Activated CD8-positive, alpha-beta memory T cell treated with anti-CD3 and anti-CD28 coated beads for 48 hours (primary cell): Measurements from ENCODE around the gene AMBRA1.

Experiments
- DNase-seq, 3 experiments: peaks; one replicate each; pipeline ENCODE4 v3.0.0-alpha.2; 2020; ENCODE audit warnings: low read depth in 2 of 3, low spot score in 2 of 3

The AMBRA1 gene

DNA sequence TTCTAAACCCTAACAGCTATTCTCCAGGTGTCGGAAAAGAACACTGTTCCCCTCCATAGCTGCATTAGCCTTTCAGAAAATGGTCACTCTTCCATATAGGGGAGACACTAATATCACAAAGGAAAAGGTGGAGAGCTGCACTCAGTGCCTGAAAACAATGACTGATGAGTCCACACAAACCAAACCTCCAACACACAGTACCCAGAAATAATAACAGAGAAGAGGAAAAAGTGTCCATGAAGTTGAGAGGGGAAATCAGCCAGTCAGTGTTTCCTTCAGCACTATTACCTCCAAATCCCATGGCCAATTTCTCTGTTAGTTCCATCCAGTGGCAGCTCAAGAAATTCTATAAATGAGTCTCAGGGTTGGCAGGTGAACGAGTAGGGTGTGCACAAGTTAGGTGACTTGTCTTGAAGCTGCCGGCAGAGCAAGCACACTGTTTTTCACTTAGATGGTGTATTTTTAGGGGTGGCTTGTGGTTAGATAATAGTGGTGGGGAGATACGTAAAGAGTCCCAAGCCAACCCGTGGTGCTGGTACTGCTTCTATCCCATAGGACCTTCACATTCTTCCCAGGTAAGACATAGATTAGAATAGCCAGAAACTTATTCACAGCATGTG is 117.8 kb downstream of the AMBRA1 start:
- no peak for DNase-seq

DNA sequence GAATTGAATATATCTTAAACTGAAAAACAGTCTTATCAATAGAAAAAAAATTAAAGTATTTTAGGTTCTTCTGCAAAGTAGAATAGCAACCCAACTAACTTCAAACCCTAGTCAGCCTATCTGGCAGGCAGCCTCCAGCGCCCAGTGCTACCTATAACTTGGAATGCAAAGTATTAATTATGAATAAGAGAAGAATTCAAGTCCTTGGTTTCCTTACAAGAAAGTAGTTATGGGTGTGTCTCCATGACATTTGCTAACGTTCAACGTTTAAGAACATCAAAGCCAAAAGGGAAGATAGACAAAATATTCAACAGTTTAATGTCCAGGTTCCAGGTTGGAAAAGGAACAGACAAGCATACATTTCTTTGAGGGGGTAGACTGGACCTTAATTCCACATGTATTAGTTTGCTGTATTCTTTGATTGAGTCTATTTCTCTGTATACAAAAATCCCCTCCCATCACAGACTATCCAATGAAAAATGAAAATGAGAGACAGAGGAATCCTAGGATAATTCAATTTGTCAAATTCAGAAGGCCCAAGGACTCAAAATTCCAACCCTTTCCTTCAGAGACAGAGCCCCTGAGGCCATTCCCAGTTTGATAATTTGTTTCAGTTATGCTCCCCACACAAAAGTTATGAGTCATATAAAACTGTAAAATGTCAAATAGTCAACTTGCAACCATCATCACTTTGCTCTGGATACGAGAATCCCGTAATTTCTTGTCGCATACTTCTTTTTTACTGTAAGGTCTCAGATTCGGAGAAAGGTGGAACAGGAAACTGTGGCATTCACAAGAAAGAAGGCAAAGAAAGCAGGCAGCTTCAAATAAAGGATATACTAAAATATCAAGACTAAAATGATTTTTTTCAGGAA is 118.5 kb downstream of the AMBRA1 start:
- no peak for DNase-seq

DNA sequence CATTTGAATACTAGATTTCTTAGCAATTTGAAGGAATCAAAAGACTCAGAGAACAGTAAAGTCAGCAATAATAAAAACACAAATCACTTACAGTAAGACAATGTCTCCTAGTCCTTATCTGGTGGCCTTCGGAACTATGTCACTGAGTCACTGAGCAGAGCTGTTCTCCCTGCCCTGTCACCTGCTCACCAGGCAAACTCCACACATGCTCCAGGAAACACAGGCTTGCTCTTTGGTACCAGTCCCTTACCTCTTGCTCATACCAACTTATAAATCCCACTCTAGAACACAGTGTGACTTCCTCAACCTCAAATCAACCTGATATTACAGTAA is 121.2 kb downstream of the AMBRA1 start:
- no peak for DNase-seq

DNA sequence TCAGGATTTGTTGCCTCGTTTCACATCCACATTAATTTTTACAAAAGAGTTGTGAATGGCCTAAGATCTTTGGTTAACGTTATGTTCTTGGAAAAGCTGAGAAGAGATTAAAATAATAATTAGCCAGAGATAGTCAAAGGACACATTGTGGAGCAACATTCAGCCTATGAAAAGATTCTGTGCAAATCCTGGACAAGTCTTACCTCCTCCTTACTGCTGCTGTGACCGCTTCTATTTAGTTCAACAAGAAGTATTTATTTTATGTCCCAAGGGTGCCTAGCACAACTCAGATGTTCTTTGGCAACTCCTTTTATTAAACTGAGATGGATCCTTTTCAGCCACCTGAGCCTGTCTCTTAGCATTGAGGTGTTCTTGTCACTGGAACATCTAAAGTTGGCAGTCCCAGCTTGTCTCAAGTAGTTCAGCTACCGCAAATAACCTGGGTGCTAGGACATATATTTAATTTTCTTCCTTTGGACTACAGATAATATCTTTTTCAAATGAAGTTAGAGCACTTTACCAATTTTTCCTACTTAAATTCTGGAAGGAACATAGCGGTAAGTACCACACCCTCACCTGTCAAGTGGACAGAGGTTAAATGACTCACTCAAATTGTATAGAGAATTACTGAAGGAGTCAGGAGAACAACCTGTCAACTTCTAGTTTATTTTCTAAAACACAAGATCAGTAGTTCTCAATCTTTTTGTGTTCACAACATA is 121.7 kb downstream of the AMBRA1 start:
- no peak for DNase-seq

DNA sequence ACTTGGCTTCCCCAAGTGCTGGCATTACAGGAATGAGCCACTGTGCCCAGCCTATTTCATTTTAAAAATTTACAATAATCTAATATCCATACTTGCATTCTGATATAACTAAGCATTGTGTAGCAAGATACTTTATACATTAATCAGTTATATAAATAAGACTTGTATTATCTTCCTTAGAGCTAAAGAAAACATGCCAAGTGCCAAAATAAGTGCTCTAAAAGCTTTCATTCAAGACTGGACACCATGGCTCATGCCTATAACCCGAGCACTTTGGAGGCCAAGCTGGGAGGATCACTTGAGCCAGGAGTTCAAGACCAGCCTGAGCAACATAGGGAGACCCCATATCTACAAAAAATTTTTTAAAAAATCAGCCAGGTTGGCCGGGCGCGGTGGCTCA is 123.9 kb downstream of the AMBRA1 start:
- DNase-seq, result no peak

DNA sequence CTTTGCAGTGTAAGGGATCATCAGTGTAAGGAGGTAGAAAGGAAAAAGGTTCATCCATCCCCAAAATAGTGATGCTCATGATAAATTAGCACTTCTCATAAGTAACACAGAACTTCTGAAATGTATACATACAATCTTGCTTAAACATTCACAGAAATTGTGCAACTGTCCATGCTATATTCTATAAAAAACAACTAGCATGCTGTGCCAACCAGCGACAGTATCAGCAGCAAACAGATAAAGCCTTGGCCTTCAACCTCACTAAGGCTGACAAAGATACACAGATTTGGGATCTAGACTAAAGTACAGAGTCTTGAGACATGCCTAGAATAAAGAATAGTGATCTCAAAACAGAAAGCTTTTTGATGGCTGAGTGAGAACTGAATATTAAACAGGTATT is 128.1 kb downstream of the AMBRA1 start:
- DNase-seq, result no peak

DNA sequence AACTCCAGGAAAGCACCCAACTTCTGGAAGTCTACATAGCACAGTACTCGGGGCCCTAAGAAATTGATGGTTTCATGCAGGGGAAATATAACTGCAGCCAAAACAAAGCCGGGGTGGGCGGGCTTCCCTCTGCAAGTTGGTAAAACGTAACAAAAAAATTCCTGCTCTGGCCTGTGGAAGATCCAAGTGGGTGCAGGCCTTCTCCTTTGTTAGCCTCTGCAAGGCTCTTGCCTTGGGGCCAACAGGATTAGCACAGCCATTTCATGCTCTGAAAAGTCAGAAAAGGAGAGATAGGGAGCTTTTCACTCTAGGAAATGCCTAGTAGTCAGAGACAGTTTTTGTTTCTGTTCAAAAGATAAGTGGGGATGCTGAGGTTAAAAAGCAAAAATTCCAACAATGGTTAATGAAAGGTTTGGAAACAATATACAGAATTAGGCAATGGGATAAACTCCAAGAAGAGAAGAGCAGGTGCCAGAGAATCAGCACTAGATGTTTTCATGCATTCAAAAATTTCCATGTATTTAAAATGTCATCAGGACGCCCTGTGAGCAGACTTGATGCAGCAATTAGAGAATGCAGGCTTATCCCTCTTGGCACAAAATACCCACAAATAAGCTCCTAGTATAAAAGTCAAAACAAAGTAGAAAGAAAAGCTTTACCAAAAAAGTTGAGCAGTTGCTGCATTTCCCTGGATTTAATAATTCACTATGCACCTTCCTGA is 130.0 kb downstream of the AMBRA1 start:
- DNase-seq, result no peak

DNA sequence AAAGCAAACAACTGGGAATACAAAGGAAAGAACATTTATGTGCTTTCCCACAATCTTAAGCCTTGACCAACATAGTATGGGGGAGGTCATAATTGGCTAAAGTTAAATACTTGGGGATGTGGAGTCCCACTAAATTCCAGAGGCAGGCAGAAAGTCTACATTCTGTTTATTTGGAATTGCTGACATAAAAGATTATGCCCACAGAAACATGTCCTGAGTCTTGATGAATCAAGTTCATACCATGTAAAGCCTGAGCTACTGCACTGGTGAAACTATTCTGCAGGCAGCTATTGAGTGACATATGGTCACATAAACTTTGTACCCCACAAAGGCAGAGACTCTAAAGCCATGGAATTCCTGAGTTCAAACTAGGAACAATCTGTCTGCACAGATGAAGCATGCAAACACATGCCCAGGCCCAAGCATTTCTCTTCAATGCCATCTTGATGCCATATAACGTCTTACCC is 132.3 kb downstream of the AMBRA1 start:
- no peak for DNase-seq

DNA sequence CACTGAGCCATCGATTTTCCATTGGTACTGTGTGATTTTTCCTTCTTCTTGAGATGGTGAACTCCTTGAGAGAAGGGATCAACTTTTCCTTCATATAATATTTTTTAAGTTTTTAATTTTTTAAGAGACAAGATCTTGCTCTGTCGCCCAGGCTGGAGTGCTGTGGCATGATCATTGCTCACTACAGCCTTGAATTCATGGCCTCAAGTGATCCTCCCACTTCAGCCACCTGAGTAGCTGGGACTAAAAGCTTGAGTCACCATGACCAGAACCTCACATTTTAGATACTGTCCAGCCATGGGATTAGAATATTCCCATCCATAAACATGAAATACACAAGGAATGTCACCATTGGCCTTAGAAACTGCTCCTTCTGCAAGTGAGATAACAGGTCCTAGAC is 135.3 kb downstream of the AMBRA1 start:
- no peak for DNase-seq

DNA sequence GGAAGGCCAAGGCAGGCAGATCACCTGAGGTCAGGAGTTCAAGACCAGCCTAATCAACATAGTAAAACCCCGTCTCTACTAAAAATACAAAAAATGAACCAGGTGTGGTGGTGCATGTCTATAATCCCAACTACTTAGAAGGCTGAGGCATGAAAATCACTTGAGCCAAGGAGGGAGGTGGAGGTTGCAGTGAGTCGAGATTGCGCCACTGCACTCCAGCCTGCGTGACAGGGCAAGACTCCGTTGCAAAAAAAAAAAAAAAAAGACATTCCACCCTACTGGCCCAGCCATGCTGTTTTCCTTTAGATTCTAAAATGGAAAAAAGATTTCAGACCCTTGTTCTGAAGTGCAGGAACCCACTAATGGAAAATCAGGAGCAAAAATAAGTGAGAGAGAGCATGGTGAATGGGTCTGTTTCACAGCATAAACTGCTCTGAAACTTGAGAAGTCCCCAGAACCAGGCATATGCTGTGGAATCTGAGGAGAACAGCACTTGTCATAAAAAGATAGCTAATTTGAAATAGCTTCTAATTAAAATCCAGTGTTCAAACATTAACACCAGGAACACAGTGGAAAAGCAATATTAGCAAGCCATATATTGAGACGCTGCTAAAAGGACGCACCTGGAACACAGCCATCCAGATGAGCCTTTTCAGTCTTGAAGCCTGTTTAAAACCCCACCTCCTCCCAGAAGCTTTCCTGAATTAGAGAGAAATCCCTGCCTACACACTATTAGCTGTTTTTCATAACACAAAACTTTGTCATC is 136.0 kb downstream of the AMBRA1 start:
- DNase-seq, result no peak

DNA sequence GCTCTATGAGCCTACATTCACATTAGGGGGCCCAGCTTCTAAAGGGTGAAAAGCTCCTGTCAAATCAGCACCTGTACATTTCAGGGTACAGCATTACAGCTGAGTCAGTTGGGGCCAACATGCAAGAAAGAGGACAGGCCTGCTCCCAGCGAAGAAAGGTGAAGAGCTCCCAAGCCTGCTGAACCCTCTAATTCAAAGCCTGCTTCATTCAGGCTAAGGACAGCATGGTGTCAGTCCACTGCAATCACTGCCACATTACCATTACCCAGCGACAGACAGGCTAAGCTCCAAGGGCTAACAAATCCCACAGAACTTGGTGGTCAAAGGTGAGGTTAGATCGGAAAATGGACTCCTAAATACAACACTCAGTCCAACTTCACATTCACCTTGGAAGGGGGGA is 136.8 kb downstream of the AMBRA1 start:
- no peak for DNase-seq

DNA sequence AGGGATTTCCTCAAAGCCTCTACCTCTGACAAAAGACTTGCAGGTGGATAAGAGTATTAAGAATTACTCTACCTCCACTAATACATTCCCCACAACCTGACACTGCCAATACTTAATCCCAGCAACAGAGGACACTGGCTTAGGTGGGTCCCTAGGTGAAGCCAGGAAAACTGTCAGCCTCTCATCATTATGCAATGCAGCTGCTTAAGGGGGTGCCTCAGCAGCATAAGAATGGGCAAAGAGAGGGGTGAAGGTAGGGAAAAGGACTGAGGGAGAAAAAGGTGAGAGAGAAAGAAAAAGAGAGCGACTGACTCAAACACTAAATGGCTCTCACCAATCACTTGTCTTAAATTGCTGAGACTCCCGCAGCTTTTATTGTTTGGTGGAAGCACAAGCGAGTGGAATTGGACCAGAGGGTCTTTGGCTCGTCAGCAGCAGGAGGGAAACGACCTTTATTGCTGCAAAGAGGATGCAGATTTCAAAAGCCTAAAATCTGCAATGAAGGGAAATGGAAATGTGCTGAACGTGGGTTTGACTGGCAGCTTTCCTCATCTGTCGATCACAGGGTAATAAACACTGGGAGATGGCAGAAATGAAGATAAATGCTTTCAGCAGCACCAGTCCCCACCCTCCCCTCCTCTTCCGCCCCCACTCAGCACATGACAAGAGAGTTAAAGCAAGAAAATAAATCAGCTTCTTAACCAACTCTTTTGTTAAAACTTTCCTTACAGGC is 137.4 kb downstream of the AMBRA1 start:
- no peak for DNase-seq

DNA sequence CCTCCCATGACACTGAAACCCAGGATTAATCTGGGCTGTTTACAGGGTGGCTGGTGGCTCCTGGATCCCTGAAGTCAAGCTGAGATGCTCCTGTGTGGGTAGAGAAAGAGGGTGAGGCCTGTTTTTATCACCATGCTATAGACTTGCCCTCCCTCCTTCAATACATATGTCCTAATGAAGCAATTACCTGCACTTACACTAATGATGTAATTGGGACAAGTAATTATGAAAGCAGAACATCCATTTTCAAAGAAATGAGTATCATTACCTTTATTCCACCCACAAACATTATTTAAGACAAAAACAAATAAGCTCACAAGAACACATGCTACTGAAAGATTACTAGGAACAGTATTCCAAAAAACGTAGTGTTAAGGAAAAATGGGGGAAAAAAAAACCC is 138.0 kb downstream of the AMBRA1 start:
- no peak for DNase-seq

DNA sequence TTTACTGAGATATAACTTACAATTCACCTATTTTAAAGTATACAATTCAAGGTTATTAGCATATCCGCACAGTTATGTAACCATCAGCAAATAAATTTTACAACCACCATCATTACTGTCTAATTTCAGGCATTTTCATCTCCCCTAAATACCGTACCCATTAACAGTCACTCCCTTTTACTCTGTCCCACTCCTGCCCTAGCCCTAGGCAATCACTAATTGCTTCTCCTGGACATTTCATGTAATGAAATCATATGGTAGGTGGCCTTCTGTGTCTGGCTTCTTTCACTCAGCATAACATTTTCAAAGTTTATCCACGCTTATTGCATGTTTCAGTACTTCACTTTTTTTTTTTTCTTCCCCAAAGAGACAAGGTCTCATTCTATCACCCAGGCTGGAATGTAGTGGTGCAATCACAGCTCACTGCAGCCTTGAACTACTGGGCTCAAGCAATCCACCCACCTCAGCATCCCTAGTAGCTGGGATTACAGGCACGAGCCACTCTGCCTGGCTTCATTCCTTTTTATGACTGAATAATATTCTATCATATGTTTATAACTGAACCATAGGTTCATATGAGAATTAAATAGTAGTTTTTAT is 140.8 kb downstream of the AMBRA1 start:
- DNase-seq, result no peak

DNA sequence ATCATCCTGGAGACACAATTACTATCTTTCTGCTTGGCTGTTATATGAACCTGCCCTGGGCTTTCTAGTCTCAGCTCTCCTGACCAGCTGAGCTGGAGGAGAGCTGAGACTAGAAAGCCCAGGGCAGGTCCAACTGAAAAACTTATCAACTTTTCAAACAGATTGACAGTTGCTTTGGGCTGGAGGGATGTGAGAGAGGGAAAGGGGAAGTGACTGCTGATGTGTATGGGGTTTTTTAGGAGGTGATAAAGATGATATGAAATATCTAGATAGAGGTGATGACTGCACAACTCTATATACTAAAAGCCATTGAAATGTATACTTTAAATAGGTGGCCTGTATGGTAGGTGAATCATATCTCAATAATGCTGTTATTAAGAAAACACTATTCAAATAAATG is 142.1 kb downstream of the AMBRA1 start:
- no peak for DNase-seq

DNA sequence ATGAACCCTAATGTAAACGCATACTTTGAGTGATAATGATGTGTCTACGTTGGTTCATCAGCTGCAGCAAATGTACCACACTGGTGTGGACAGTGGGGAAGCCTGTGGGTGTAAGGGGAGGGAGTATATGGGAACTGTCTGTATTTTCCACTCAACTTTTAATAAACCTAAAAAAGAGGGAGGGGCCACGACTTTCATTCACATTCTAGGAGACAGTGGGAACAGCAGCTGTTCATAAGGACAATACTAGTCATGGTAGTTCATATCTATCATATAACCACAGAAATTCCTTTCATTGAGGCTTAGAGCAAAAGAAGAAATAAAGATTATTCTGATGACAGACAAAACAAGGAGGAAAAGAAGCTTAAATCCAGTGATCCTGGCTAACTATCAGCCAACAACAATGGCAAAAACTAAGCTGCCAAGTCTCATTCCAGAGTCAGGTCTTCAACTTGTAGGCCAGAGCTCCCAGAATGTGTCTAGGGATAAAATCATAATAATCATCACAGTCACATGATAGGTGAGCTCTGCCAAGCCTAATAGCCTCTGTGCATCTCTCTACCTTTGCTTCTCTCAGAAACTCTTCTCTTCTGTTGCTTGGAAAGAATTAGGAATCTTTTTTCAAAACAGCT is 142.9 kb downstream of the AMBRA1 start:
- no peak for DNase-seq

DNA sequence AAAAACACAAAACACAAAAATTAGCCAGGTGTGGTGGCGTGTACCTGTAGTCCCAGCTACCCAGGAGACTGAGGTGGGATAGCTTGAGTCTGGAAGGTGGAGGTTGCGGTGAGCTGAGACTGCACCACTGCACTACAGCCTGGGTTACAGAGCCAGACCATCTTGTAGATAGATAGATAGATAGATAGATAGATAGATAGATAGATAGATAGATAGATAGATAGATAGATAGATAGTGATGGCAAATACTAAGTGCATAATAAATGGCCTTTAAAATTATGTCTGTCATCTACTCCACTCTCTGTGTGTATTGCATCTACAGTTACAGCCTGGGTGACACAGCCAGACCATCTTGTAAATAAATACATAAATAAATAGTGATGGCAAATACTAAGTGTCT is 146.3 kb downstream of the AMBRA1 start:
- DNase-seq, result no peak

DNA sequence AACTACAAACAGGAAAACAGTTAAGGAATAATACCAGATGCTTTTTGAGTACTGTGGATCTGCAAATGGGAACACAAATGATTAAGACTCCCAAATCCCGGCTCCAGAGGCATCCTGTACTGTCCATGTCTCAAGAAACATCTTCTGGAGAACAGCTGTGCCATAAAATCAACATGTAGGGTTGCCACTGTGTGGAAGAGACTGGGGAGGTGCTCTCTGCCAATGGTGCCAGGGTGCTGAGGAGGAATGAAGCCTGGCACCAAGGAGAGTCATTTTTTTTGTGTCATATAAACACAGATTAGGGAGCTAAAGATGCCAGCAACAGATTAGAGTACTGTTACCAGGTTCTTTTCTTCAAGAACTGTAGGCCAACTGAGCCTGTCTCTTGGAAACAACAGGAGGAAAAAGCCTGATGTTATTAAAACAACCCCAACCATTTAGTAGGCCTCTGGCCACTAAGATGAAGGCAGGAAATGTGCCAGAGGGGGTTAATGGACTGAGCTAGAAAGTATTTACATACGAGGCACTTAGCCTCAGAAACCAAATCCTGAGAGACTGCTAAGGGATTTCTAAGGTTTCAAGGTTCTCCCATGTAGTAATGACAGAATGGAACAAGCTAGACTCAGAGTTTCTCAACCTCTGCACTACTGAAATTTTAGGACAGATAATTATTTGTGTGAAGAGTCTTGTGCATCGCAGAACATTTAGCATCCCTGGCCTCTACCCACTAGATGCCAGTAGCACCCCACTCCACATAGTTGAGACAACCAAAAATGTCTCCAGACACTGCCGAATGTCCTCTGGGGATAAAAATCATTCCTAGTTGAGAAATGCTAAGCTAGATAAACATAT is 147.7 kb downstream of the AMBRA1 start:
- DNase-seq, result no peak
